Caco-2 (cell line): Measurements from ENCODE around the gene APLNR. TPM values are rescaled to one million over a fixed set of nuclear protein-coding genes. Genes with fewer than 3 reads are reported as not detected.

Experiments
- BruUV-seq: library from RNA; stranded (reverse); fragments of 400-500 nt; replicated peaks from 2 replicates; lab custom pipeline; 2021; lab: Mats Ljungman, UMichigan
- CTCF ChIA-PET: fragments of 300-600 bp; sonication (Branson Sonifier 250); formaldehyde crosslinking; loops from one replicate; lab custom pipeline; 2022; ENCODE audit warnings: antibody characterized with exemption; lab: Charles Lee
- POLR2A ChIA-PET: fragments of 300-600 bp; sonication (Branson Sonifier 250); formaldehyde crosslinking; loops from one replicate; lab custom pipeline; 2022; ENCODE audit warnings: antibody characterized with exemption; lab: Charles Lee
- DNase-seq, 2 experiments: peaks; one replicate each; pipeline versions ENCODE4 v3.0.0 to v3.0.0-alpha.2; 2020 to 2022
- H3K27me3 ChIP-seq: replicated peaks from 2 replicates; pipeline ENCODE4 v1.6.0; 2011; ENCODE audit warnings: low read length; ENCODE audit not compliant: control insufficient read depth, insufficient read depth
- H3K36me3 ChIP-seq: 2 replicates; pipeline ENCODE4 v1.5.1; 2011; ENCODE audit warnings: low read length; ENCODE audit not compliant: control insufficient read depth, insufficient read depth
- H3K4me1 ChIP-seq: fragments of 250-450 bp; sonication (Bioruptor Pico); 2 replicates; pipeline ENCODE4 v1.5.1; 2020; ENCODE audit warnings: mild to moderate bottlenecking
- H3K4me3 ChIP-seq: 2 replicates; pipeline ENCODE4 v1.5.1; 2011; ENCODE audit warnings: low read depth, mild to moderate bottlenecking, control low read depth, low read length
- H3K9me3 ChIP-seq: fragments of 250-450 bp; sonication (Bioruptor Pico); 2 replicates; pipeline ENCODE4 v1.5.1; 2020; ENCODE audit warnings: mild to moderate bottlenecking, moderate library complexity
- H3K27ac Mint-ChIP-seq: one replicate; pipeline ENCODE4 v1.8.0; 2022; ENCODE audit warnings: mixed read lengths; ENCODE audit not compliant: unreplicated experiment
- H3K27me3 Mint-ChIP-seq: one replicate; pipeline ENCODE4 v1.8.0; 2022; ENCODE audit warnings: mixed read lengths; ENCODE audit not compliant: insufficient read depth, unreplicated experiment
- H3K36me3 Mint-ChIP-seq: one replicate; pipeline ENCODE4 v1.8.0; 2022; ENCODE audit warnings: mild to moderate bottlenecking, mixed read lengths; ENCODE audit not compliant: insufficient read depth, unreplicated experiment
- H3K4me1 Mint-ChIP-seq: one replicate; pipeline ENCODE4 v1.8.0; 2022; ENCODE audit warnings: low read depth, mixed read lengths; ENCODE audit not compliant: unreplicated experiment
- H3K4me3 Mint-ChIP-seq: one replicate; pipeline ENCODE4 v1.8.0; 2022; ENCODE audit warnings: mild to moderate bottlenecking, moderate library complexity, mixed read lengths; ENCODE audit not compliant: unreplicated experiment
- H3K9me3 Mint-ChIP-seq: one replicate; pipeline ENCODE4 v1.8.0; 2022; ENCODE audit warnings: mixed read lengths; ENCODE audit not compliant: unreplicated experiment
- intact Hi-C: fragments of 100-400 bp; cut with micrococcal nuclease; formaldehyde crosslinking; loops from one replicate; pipeline ENCODE4 v1.10.0; 2022; ENCODE audit not compliant: unreplicated experiment
- total RNA-seq: library from RNA; stranded (reverse); gene quantifications from 2 replicates; pipeline ENCODE4 v1.2.3, GENCODE V29; 2022
- TF ChIP-seq, protein P1 (sequence below), 2 experiments: fragments of 200-600 bp in 1 of 2; IDR thresholded peaks; 1 replicate in 1 of 2; 2 replicates in 1 of 2; pipeline versions ENCODE4 v1.5.1 to v1.8.0; 2011 to 2022; ENCODE audit warnings: antibody characterized with exemption in 1 of 2, control low read depth in 1 of 2, inconsistent platforms in 1 of 2, low read depth in 1 of 2, low read length in 1 of 2, mild to moderate bottlenecking in 1 of 2, moderate library complexity in 1 of 2; ENCODE audit not compliant: insufficient read depth in 1 of 2, severe bottlenecking in 1 of 2, unreplicated experiment in 1 of 2

Gene APLNR
- total RNA-seq, 1 experiment from 2014 or later, result not detected

- TF ChIP-seq, protein P1, sequence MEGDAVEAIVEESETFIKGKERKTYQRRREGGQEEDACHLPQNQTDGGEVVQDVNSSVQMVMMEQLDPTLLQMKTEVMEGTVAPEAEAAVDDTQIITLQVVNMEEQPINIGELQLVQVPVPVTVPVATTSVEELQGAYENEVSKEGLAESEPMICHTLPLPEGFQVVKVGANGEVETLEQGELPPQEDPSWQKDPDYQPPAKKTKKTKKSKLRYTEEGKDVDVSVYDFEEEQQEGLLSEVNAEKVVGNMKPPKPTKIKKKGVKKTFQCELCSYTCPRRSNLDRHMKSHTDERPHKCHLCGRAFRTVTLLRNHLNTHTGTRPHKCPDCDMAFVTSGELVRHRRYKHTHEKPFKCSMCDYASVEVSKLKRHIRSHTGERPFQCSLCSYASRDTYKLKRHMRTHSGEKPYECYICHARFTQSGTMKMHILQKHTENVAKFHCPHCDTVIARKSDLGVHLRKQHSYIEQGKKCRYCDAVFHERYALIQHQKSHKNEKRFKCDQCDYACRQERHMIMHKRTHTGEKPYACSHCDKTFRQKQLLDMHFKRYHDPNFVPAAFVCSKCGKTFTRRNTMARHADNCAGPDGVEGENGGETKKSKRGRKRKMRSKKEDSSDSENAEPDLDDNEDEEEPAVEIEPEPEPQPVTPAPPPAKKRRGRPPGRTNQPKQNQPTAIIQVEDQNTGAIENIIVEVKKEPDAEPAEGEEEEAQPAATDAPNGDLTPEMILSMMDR (IDR thresholded peaks at IDR 0.05; ENCODE audit: insufficient read depth in 1 of 2, low read depth in 1 of 2, low read length in 1 of 2, severe bottlenecking in 1 of 2, unreplicated experiment in 1 of 2), result no peak
- Mint-ChIP-seq H3K27ac (no peak overlapping the region), H3K4me3 (no peak overlapping the region), H3K9me3 (no peaks in the 10 kb centered on the region), H3K36me3 (no peaks in the 10 kb centered on the region), H3K4me1 (no peaks in the 10 kb centered on the region), H3K27me3 (peaks cover 14% of the 10 kb centered on the region)
- intact Hi-C loops, result loop anchor here (5.0 kb wide), 1 partner anchor 42 kb away; no protein-coding TSS in a partner anchor
- BruUV-seq, result no TSS peak
- ChIA-PET POLR2A (no interaction called here), CTCF (interaction anchor here (2.2 kb wide), 1 partner anchor 44 kb away, joined by 10 read pairs; no protein-coding TSS in a partner anchor)
- no peaks in the 10 kb centered on the region for H3K9me3 ChIP-seq
- no peaks in the 10 kb centered on the region for H3K4me1 ChIP-seq
- peak in 1 of 2 experiments; percentile 3 for DNase-seq
- no peaks in the 10 kb centered on the region for H3K36me3 ChIP-seq
- peaks cover 1% of the 10 kb centered on the region; the same call in 1 of the 2 replicates for H3K27me3 ChIP-seq
- H3K4me3 ChIP-seq, result no peak overlapping the region
Observed at GRCh38 chr11:57205041-57205641, 31.9 kb downstream of the APLNR start.

DNA sequence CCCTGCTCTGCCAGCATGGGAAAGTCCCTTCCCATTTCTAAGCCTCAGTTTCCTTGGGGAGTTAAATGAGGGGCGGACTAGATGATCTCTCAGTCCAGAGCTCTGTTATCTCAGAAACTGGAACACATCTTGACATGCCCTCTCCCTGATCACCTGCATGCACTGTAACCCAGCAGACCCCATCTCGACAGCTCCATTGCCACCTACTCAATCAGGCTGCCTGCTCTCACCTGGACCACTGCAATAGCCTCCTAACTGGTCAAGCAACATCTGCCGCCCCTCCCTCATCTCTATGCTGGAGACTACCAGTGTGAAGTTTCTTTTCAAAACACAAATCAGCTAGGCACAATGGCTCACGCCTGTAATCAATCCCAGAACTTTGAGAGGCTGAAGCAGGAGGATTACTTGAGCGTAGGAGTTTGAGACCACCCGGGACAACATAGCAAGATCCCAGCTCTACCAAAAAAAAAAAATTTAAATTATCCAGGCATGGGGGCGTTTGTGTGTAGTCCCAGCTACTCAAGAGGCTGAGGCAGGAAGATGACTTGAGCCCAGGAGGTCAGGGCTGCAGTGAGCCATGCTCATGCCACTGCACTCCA lies 33.1 kb downstream of the APLNR start:
- no peaks in the 10 kb centered on the region for H3K9me3 Mint-ChIP-seq
- no peaks in the 10 kb centered on the region for H3K4me1 Mint-ChIP-seq
- Histone ChIP-seq H3K4me1 (no peaks in the 10 kb centered on the region), H3K36me3 (no peaks in the 10 kb centered on the region), H3K4me3 (no peak overlapping the region), H3K9me3 (no peaks in the 10 kb centered on the region), H3K27me3 (peaks cover 1% of the 10 kb centered on the region; the same call in 1 of the 2 replicates)
- ChIA-PET CTCF (interaction anchor here (2.2 kb wide), 1 partner anchor 45 kb away, joined by 10 read pairs; no protein-coding TSS in a partner anchor), POLR2A (no interaction called here)
- intact Hi-C loops, result no loop called here
- no peak for DNase-seq
- no TSS peak for BruUV-seq
- no peak overlapping the region for H3K27ac Mint-ChIP-seq
- TF ChIP-seq, protein P1 (IDR thresholded peaks at IDR 0.05; ENCODE audit: insufficient read depth in 1 of 2, low read depth in 1 of 2, low read length in 1 of 2, severe bottlenecking in 1 of 2, unreplicated experiment in 1 of 2), result no peak
- H3K4me3 Mint-ChIP-seq, result no peak overlapping the region
- no peaks in the 10 kb centered on the region for H3K36me3 Mint-ChIP-seq
- peaks cover 17% of the 10 kb centered on the region for H3K27me3 Mint-ChIP-seq

DNA sequence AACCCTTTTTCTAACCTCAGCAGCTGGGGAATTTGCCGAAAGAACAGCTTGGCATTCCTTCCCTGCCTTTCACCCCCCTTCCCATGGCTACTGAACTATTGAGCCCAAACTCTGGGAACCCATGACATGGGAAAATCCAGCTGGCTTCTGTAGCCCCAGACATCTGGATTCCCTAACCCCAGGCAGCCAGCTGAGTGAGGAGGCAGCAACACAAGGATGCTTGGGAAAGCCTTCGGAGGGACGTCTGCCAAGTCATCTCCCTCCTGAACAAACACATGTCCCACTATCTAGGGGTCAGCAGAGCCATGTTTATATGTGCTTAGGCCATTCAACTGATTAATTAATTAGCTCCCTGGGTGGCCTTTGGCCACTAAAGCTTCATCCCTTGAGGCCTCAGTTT lies 33.7 kb downstream of the APLNR start:
- H3K27me3 ChIP-seq, result peaks cover 1% of the 10 kb centered on the region; the same call in 1 of the 2 replicates
- ChIA-PET POLR2A (no interaction called here), CTCF (interaction anchor here (0.8 to 2.2 kb wide), 2 partner anchors 46 kb away, joined by 3 to 10 read pairs; no protein-coding TSS in a partner anchor)
- intact Hi-C loops, result no loop called here
- no peaks in the 10 kb centered on the region for H3K36me3 Mint-ChIP-seq
- TF ChIP-seq, protein P1 (IDR thresholded peaks at IDR 0.05; ENCODE audit: insufficient read depth in 1 of 2, low read depth in 1 of 2, low read length in 1 of 2, severe bottlenecking in 1 of 2, unreplicated experiment in 1 of 2), result no peak
- no peaks in the 10 kb centered on the region for H3K9me3 Mint-ChIP-seq
- no peak overlapping the region for H3K27ac Mint-ChIP-seq
- no peak overlapping the region for H3K4me3 ChIP-seq
- no TSS peak for BruUV-seq
- no peak for DNase-seq
- peaks cover 18% of the 10 kb centered on the region for H3K27me3 Mint-ChIP-seq
- H3K4me3 Mint-ChIP-seq, result no peak overlapping the region
- H3K4me1 ChIP-seq, result no peaks in the 10 kb centered on the region
- H3K4me1 Mint-ChIP-seq, result no peaks in the 10 kb centered on the region
- H3K9me3 ChIP-seq, result no peaks in the 10 kb centered on the region
- no peaks in the 10 kb centered on the region for H3K36me3 ChIP-seq
